ENCODE data around the gene JAG1.

JAG1 gene

DNA sequence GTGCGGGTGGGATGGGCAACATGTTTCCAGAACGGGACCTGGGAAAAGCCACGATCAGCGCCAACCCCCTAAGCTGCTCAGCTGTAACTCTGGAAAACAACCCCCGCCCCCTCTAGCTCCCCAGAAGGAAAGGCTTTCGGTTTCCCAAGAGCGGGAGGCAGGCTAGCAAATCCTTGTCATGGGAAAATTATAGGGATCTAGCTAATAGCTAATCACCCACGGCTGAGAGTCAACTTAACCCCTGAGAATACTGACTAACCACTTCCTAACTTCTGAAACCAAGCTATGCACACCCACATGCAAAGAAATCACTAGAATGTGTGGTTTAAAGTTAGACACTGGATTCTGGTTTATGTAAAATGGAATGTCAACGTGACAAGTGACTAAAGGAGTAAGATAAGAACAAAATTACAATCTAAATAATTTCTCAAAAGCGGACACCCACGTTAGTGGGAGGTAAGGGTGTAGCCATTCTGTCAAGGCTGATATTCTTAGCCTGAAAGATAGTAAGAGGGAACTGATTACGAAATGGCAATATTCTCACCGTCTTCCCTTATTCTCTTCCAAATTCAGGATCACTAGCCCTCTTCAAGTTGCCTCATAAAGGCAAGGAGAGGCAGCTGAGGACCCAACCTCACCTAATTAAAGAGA, 20.1 kb downstream of the JAG1 start:
- no peaks in the 10 kb centered on the region for H3K4me1 Mint-ChIP-seq
- ATAC-seq (replicated peaks; ENCODE audit: extremely low read depth, poor library complexity, severe bottlenecking) (no peak), DNase-seq (ENCODE audit: low spot score in 2 of 2) (no peak)
- H3K9me3 Mint-ChIP-seq = no peaks in the 10 kb centered on the region
- no peak overlapping the region for H3K4me3 Mint-ChIP-seq
- H3K27ac Mint-ChIP-seq (ENCODE audit: low read depth) = no peak overlapping the region
- H3K27me3 Mint-ChIP-seq = peaks cover 70% of the 10 kb centered on the region
- no peaks in the 10 kb centered on the region for H3K36me3 Mint-ChIP-seq (ENCODE audit: insufficient read depth)

DNA sequence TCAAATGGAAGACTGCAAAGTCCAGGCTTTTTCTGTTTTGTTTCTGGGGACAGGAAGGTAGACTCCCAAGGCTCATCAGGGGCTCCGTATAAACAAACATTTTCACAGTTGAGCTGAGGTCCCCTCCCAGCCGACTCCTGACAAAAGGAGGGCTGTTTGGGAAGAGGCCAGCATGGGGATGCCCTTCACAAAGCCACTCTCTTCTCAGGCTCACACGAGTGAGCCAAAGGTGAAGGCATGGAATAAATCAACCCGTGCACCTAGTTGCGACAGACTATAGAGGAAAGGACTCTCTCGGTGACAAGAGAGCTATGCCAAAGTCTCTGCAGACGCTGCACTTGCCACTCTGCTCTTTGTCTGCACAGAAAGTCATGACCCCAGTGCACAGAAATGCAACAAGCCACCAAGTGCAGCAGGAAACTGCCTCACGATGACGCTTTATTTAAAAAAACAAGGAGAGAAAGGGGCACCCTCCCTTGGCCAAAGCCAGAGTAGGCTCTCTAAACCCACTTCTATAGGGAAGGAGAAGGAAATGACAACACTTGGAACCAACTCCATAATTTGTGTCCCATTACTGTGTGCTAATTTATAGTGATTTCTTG, 21.0 kb downstream of the JAG1 start:
- Mint-ChIP-seq H3K9me3 (no peaks in the 10 kb centered on the region), H3K27ac (ENCODE audit: low read depth) (no peak overlapping the region), H3K4me3 (no peak overlapping the region), H3K36me3 (ENCODE audit: insufficient read depth) (no peaks in the 10 kb centered on the region), H3K4me1 (no peaks in the 10 kb centered on the region), H3K27me3 (peaks cover 69% of the 10 kb centered on the region)
- no peak for ATAC-seq (replicated peaks; ENCODE audit: extremely low read depth, poor library complexity, severe bottlenecking)
- no peak for DNase-seq (ENCODE audit: low spot score in 2 of 2)

DNA sequence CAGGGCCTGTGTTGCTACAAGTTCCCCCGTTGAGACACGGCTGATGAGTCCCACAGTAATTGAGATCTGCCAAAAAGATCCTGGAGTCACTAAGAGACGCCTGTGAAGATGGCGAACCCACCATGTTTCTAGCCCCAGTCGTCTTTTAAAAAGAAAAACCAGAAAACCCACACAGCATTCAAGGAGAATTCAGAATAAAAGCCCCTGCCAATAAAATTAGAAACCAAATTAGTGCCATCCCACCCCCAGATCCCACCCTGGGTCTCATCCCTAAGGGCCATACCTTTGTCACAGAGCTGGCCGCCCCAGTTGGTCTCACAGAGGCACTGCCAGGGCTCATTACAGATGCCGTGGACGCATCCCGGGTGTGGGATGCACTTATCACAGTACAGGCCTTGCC, 21.6 kb downstream of the JAG1 start:
- no peak overlapping the region for H3K27ac Mint-ChIP-seq (ENCODE audit: low read depth)
- no peak for ATAC-seq (replicated peaks; ENCODE audit: extremely low read depth, poor library complexity, severe bottlenecking)
- peaks cover 69% of the 10 kb centered on the region for H3K27me3 Mint-ChIP-seq
- no peak for DNase-seq (ENCODE audit: low spot score in 2 of 2)
- no peaks in the 10 kb centered on the region for H3K4me1 Mint-ChIP-seq
- H3K9me3 Mint-ChIP-seq = no peaks in the 10 kb centered on the region
- H3K36me3 Mint-ChIP-seq (ENCODE audit: insufficient read depth) = no peaks in the 10 kb centered on the region
- no peak overlapping the region for H3K4me3 Mint-ChIP-seq

DNA sequence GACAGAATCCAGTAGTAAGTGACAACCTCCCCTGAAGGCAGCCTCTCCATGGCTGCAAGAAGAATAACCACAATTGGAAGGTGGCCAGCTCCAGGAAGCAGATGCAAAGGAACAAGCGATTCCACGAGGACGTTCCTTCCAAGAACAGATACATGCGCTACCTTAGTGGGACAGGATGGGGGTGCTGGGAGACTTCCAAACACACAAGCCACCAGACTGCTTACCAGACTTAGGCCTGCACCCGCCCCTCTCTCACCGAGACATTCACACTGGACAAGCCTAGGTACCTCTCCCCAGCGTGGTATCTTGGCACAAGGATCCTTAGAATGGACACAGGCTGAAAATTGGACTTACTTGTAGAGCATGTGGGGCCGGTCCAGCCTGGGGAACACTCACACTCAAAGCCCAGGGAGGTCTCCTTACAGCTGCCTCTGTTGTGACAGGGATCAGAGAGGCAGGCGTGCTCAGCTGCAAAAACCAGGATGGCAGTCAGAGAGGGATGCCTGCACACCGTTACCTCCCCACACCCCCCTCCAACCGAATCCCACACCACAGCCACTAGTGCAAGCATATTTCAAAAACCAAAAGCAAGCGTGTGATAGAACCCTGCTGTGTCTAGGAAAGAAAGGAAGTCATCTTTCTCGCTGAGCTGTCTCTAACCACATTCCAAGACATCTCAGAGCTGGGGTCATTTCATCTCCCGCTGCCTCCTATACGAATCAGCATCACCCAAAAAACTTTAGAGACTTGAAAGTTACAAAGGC, 22.4 kb downstream of the JAG1 start:
- no peak for ATAC-seq (replicated peaks; ENCODE audit: extremely low read depth, poor library complexity, severe bottlenecking)
- no peak overlapping the region for H3K4me3 Mint-ChIP-seq
- H3K27ac Mint-ChIP-seq (ENCODE audit: low read depth) = no peak overlapping the region
- peaks cover 67% of the 10 kb centered on the region for H3K27me3 Mint-ChIP-seq
- no peaks in the 10 kb centered on the region for H3K36me3 Mint-ChIP-seq (ENCODE audit: insufficient read depth)
- no peaks in the 10 kb centered on the region for H3K9me3 Mint-ChIP-seq
- no peak for DNase-seq (ENCODE audit: low spot score in 2 of 2)
- H3K4me1 Mint-ChIP-seq = no peaks in the 10 kb centered on the region

DNA sequence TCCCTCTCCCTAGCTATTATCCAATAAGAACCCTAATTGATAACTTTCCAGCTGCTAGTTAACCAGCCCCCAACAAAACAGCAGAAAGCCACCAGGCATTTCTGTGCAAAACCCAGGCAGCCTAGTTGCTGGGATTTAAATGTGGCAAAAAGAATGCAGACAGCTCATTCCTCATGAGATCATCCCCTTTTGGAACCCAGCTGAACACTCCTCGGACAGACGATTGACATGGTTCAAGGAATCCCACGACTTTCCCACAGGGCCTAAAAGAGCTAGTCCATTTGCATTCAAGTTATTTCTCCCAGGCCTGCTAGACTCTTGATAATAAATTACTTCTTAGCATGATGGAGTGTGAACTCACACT, 24.0 kb downstream of the JAG1 start:
- no peak for ATAC-seq (replicated peaks; ENCODE audit: extremely low read depth, poor library complexity, severe bottlenecking)
- Mint-ChIP-seq H3K4me1 (no peaks in the 10 kb centered on the region), H3K36me3 (ENCODE audit: insufficient read depth) (no peaks in the 10 kb centered on the region), H3K27ac (ENCODE audit: low read depth) (no peak overlapping the region), H3K4me3 (no peak overlapping the region), H3K9me3 (no peaks in the 10 kb centered on the region), H3K27me3 (peaks cover 54% of the 10 kb centered on the region)
- DNase-seq (ENCODE audit: low spot score in 2 of 2) = no peak

DNA sequence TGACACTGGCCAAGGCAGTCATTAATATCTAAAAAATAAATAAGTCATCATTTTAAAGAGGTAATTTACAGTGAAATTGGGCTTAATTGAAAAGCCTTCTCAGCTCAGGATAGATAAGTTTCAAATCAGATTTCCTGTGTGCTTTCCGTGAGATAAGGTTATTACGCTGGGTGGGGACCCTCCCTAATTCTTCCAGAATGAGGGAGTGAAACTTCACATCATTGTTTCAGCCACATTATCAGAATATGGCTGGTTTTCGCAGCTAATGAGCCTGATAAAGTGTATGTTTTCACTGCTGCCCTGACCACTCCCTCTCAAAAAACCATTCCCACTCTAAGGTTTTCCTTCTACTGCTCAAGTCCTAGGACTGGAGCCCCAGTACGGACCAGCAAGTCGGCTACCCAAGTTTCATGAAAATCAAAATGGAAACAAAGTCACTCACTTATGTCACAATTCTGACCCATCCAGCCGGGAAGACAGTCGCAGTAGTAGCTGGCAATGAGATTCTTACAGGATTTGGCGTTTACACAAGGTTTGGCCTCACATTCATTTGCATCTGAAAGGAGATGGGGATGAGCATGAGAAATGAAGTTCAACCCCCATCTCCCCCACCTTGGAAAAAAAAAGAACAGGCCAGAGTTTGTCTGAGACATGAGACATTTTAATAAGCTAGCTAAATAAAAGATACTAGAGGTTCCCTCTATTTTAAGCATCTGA, 24.6 kb downstream of the JAG1 start:
- H3K27me3 Mint-ChIP-seq = peaks cover 49% of the 10 kb centered on the region
- DNase-seq (ENCODE audit: low spot score in 2 of 2) (no peak), ATAC-seq (replicated peaks; ENCODE audit: extremely low read depth, poor library complexity, severe bottlenecking) (no peak)
- H3K27ac Mint-ChIP-seq (ENCODE audit: low read depth) = no peak overlapping the region
- no peaks in the 10 kb centered on the region for H3K9me3 Mint-ChIP-seq
- H3K36me3 Mint-ChIP-seq (ENCODE audit: insufficient read depth) = no peaks in the 10 kb centered on the region
- no peaks in the 10 kb centered on the region for H3K4me1 Mint-ChIP-seq
- H3K4me3 Mint-ChIP-seq = no peak overlapping the region

DNA sequence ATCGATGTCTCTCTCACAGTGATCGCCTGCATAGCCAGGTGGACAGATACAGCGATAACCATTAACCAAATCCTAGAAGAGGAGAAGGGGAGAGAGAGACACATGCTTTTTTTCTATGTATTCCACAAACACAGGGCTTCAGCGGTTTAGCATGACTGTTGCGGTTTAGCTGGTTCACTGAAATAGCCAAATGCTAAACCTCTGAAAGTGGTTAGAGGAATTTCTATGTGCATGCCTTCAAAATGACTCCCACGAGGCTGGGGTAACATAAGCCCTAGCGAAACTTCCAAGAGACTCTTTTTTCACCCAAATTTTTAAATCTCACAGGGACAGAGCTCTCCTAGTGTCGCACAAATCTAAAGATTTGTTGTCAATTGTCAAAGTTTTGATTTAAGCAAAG, 25.1 kb downstream of the JAG1 start:
- H3K4me3 Mint-ChIP-seq = no peak overlapping the region
- H3K36me3 Mint-ChIP-seq (ENCODE audit: insufficient read depth) = no peaks in the 10 kb centered on the region
- H3K4me1 Mint-ChIP-seq = no peaks in the 10 kb centered on the region
- DNase-seq (ENCODE audit: low spot score in 2 of 2) (no peak), ATAC-seq (replicated peaks; ENCODE audit: extremely low read depth, poor library complexity, severe bottlenecking) (no peak)
- H3K27ac Mint-ChIP-seq (ENCODE audit: low read depth) = no peak overlapping the region
- H3K9me3 Mint-ChIP-seq = no peaks in the 10 kb centered on the region
- H3K27me3 Mint-ChIP-seq = peaks cover 43% of the 10 kb centered on the region

DNA sequence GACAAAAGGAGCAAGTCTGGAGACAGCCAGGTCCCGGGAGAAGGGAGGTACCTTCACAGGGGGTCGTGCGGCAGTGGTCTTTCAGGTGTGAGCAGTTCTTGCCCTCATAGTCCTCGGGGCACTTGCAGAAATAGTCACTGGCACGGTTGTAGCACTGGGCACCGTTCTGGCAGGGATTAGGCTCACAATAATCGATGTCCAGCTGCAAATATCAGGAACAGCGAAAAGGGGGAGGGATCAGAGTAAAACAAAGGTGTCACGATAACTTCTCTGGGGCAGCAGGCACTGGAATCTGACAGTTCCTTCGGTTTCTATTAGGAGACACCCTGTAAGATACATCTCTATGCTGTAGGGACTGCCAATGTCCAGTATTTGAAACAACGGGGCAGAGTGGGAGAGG, 25.9 kb downstream of the JAG1 start:
- Mint-ChIP-seq H3K4me3 (no peak overlapping the region), H3K4me1 (no peaks in the 10 kb centered on the region), H3K36me3 (ENCODE audit: insufficient read depth) (no peaks in the 10 kb centered on the region), H3K9me3 (no peaks in the 10 kb centered on the region), H3K27ac (ENCODE audit: low read depth) (no peak overlapping the region), H3K27me3 (peaks cover 43% of the 10 kb centered on the region)
- ATAC-seq (replicated peaks; ENCODE audit: extremely low read depth, poor library complexity, severe bottlenecking) (no peak), DNase-seq (ENCODE audit: low spot score in 2 of 2) (no peak)

DNA sequence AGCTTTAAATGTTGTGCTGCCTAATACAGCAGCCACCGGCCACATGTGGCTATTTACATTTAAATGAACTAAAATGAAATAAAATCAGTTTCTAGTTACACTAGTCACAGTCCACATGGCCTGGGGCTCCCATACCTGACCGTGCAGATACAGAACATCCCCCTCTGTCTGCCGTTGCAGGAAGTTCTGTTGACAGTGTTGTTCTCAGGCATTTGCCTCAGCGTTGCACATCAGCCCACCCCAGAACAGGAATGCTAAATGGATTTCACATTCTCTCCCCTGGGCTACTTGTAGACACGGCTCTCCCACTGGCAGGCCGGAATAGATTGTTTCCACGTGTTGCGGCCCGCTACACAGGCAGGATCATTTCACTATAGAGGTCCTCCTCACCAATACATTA, 26.3 kb downstream of the JAG1 start:
- ATAC-seq (replicated peaks; ENCODE audit: extremely low read depth, poor library complexity, severe bottlenecking) (no peak), DNase-seq (ENCODE audit: low spot score in 2 of 2) (no peak)
- no peaks in the 10 kb centered on the region for H3K36me3 Mint-ChIP-seq (ENCODE audit: insufficient read depth)
- no peak overlapping the region for H3K4me3 Mint-ChIP-seq
- no peaks in the 10 kb centered on the region for H3K9me3 Mint-ChIP-seq
- no peak overlapping the region for H3K27ac Mint-ChIP-seq (ENCODE audit: low read depth)
- H3K27me3 Mint-ChIP-seq = peaks cover 43% of the 10 kb centered on the region
- no peaks in the 10 kb centered on the region for H3K4me1 Mint-ChIP-seq

DNA sequence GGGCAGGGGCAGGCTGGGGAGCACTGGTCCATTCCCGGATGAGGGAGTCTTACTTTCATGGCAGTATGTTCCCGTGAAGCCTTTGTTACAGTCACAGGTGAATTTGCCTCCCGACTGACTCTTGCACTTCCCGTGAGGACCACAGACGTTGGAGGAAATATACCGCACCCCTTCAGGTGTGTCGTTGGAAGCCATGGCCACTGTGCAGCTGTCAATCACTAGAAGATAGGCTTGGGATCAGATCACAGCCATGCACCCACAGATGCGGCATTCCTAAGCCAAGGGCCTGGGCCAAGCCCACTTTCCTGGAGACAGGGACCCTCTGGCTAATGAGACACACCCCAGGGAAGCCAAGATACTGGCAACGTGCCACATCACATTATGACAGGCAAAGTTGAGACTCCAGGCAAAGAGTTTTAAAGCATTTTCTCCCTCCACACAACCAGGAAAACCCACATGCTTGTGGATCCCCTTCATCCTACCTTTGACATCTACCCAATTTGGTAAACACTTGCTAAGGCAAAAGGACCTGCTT, 26.8 kb downstream of the JAG1 start:
- Mint-ChIP-seq H3K4me1 (no peaks in the 10 kb centered on the region), H3K36me3 (ENCODE audit: insufficient read depth) (no peaks in the 10 kb centered on the region), H3K27me3 (peaks cover 40% of the 10 kb centered on the region), H3K27ac (ENCODE audit: low read depth) (no peak overlapping the region), H3K9me3 (no peaks in the 10 kb centered on the region), H3K4me3 (no peak overlapping the region)
- no peak for DNase-seq (ENCODE audit: low spot score in 2 of 2)
- no peak for ATAC-seq (replicated peaks; ENCODE audit: extremely low read depth, poor library complexity, severe bottlenecking)

DNA sequence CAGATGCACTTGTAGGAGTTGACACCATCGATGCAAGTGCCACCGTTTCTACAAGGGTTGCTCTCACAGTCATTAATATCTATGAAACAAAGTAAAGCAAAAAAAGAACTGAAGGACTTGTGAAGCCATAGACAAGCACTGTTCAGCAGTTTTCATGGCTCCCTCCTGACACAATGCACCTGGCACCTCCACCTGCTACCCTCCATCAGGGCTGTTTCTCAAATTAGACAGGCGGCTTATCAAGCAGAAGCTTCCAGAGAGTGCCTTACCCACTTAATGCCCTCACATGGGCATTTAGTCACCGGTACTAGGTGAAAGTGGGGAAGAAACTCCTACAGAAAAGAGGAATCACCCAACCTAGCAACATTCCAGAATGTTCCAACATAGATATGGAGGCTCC, 27.8 kb downstream of the JAG1 start:
- no peak overlapping the region for H3K27ac Mint-ChIP-seq (ENCODE audit: low read depth)
- H3K36me3 Mint-ChIP-seq (ENCODE audit: insufficient read depth) = no peaks in the 10 kb centered on the region

DNA sequence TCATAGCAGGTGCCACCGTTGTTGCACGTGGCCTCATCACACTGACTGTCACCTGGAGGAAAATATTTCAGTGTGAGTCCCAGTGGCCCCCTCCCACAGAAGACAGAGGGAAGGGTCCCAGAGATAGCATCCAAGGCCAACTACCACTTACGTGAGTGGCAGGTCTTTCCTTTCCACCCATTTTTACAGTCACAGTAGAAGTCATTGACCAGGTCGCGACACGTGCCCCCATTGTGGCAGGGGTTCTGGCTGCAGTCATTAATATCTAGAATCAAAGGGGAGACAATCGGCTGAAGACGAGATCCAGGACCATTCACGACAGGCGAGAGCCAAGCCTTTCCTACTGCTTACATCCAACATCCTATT, 28.6 kb downstream of the JAG1 start:
- ATAC-seq (replicated peaks; ENCODE audit: extremely low read depth, poor library complexity, severe bottlenecking) (no peak), DNase-seq (ENCODE audit: low spot score in 2 of 2) (no peak)
- Mint-ChIP-seq H3K4me1 (no peaks in the 10 kb centered on the region), H3K4me3 (no peak overlapping the region), H3K36me3 (ENCODE audit: insufficient read depth) (no peaks in the 10 kb centered on the region), H3K9me3 (no peaks in the 10 kb centered on the region), H3K27ac (ENCODE audit: low read depth) (no peak overlapping the region), H3K27me3 (peaks cover 23% of the 10 kb centered on the region)

More for the DNA sequence above, 27.8 kb downstream of the JAG1 start:
- Mint-ChIP-seq H3K4me3 (no peak overlapping the region), H3K27me3 (peaks cover 31% of the 10 kb centered on the region), H3K4me1 (no peaks in the 10 kb centered on the region), H3K9me3 (no peaks in the 10 kb centered on the region)
- ATAC-seq (replicated peaks; ENCODE audit: extremely low read depth, poor library complexity, severe bottlenecking) (no peak), DNase-seq (ENCODE audit: low spot score in 2 of 2) (no peak)
